ENCODE measurements around the gene ADISSP. TPM values are rescaled to one million over a fixed set of nuclear protein-coding genes. Genes with fewer than 3 reads are reported as not detected.

Gene ADISSP
- total and polyA plus RNA-seq, 9 of the 15 experiments (the other 6 are each of a cell fraction or from before 2014, with no cell fraction given) = 1.4 to 70.6 (median 23.4) TPM

DNA sequence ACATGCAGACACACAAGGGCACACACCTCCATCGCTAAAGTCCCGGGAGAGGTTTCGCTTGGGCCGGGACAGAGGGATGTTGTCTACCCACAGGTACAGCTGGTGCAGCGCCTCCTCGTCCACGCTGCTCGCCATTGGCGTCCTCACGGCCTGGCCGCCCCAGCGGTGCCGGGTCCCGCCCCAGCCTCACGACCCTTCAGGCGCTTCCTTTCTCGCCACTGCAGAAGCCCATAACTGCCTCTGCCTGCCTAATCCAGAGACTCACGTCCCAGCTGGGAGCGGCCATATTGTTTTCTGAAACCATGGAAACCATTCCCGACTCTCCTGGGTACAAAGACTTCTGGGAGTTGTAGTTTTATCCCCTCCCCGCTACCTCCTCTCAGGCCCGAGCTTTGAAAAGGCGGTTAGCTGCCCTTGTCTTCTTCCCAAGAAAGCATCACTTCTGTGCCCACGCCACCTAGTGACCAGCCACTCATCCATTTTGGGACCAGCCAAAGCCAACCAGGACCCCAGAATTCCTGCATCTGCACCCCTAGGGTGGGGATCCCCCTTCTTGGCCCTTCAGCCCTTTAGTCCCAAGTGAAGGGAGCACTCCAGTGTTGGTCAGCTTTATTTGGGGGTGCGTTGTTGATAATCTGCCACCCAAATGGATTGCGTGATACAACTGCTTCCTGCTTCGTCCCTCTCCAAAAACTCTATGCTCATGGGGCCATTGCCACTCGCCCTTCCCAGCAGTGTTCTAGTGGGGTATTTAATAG, 13.8 kb upstream of the ADISSP start, which contains the start of gene SPEF1 (continued):
- no peak for TF ChIP-seq ZNF212 (CRISPR knock-in tag; IDR thresholded peaks at IDR 0.05)
- TF ChIP-seq, protein P1, sequence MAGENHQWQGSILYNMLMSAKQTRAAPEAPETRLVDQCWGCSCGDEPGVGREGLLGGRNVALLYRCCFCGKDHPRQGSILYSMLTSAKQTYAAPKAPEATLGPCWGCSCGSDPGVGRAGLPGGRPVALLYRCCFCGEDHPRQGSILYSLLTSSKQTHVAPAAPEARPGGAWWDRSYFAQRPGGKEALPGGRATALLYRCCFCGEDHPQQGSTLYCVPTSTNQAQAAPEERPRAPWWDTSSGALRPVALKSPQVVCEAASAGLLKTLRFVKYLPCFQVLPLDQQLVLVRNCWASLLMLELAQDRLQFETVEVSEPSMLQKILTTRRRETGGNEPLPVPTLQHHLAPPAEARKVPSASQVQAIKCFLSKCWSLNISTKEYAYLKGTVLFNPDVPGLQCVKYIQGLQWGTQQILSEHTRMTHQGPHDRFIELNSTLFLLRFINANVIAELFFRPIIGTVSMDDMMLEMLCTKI (IDR thresholded peaks at IDR 0.05; ENCODE audit: partially characterized antibody) = no peak
- no peak for TF ChIP-seq NR3C1 (CRISPR knock-in tag; IDR thresholded peaks at IDR 0.05)
- TF ChIP-seq ZNF644 (tag; IDR thresholded peaks at IDR 0.05; ENCODE audit: low read depth) = no peak
- TF ChIP-seq MYC (IDR thresholded peaks at IDR 0.05; ENCODE audit: low read depth, low read length) = no peak
- no peak for TF ChIP-seq MYC (CRISPR knock-in tag; IDR thresholded peaks at IDR 0.05; ENCODE audit: borderline replicate concordance, low read depth)
- no peak for TF ChIP-seq PHF20 (IDR thresholded peaks at IDR 0.05; ENCODE audit: partially characterized antibody)
- TF ChIP-seq U2AF2 (optimal IDR thresholded peaks at IDR 0.05; ENCODE audit: low read depth, low read length) = no peak
- peak; percentile 72 for TF ChIP-seq MXD1 (CRISPR knock-in tag; IDR thresholded peaks at IDR 0.05; ENCODE audit: borderline replicate concordance, poor library complexity, severe bottlenecking)
- TF ChIP-seq TEAD2 (tag; IDR thresholded peaks at IDR 0.05) = no peak
- TF ChIP-seq BMI1 (IDR thresholded peaks at IDR 0.05; ENCODE audit: low read length) = 0 out of 2 replicates have a peak, but pooled peaks have one; percentile 48
- TF ChIP-seq ZNF431 (CRISPR knock-in tag; IDR thresholded peaks at IDR 0.05) = no peak
- TF ChIP-seq, protein P2, sequence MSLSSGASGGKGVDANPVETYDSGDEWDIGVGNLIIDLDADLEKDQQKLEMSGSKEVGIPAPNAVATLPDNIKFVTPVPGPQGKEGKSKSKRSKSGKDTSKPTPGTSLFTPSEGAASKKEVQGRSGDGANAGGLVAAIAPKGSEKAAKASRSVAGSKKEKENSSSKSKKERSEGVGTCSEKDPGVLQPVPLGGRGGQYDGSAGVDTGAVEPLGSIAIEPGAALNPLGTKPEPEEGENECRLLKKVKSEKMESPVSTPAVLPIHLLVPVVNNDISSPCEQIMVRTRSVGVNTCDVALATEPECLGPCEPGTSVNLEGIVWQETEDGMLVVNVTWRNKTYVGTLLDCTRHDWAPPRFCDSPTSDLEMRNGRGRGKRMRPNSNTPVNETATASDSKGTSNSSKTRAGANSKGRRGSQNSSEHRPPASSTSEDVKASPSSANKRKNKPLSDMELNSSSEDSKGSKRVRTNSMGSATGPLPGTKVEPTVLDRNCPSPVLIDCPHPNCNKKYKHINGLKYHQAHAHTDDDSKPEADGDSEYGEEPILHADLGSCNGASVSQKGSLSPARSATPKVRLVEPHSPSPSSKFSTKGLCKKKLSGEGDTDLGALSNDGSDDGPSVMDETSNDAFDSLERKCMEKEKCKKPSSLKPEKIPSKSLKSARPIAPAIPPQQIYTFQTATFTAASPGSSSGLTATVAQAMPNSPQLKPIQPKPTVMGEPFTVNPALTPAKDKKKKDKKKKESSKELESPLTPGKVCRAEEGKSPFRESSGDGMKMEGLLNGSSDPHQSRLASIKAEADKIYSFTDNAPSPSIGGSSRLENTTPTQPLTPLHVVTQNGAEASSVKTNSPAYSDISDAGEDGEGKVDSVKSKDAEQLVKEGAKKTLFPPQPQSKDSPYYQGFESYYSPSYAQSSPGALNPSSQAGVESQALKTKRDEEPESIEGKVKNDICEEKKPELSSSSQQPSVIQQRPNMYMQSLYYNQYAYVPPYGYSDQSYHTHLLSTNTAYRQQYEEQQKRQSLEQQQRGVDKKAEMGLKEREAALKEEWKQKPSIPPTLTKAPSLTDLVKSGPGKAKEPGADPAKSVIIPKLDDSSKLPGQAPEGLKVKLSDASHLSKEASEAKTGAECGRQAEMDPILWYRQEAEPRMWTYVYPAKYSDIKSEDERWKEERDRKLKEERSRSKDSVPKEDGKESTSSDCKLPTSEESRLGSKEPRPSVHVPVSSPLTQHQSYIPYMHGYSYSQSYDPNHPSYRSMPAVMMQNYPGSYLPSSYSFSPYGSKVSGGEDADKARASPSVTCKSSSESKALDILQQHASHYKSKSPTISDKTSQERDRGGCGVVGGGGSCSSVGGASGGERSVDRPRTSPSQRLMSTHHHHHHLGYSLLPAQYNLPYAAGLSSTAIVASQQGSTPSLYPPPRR (CRISPR knock-in tag; IDR thresholded peaks at IDR 0.05; ENCODE audit: borderline replicate concordance) = no peak
- TF ChIP-seq NFRKB (IDR thresholded peaks at IDR 0.05; ENCODE audit: low read depth) = no peak
- 0 out of 2 replicates have a peak, but pooled peaks have one; percentile 26 for TF ChIP-seq ATF7 (IDR thresholded peaks at IDR 0.05)
- no peak for TF ChIP-seq EWSR1 (IDR thresholded peaks at IDR 0.05; ENCODE audit: borderline replicate concordance, low read depth, partially characterized antibody)
- TF ChIP-seq SUPT5H (IDR thresholded peaks at IDR 0.05) = no peak
- TF ChIP-seq THRA (IDR thresholded peaks at IDR 0.05) = no peak
- TF ChIP-seq MEF2D (tag; conservative IDR thresholded peaks at IDR 0.05; ENCODE audit: low read depth) = no peak
- TF ChIP-seq ZSCAN32 (CRISPR knock-in tag; IDR thresholded peaks at IDR 0.05) = no peak
- TF ChIP-seq RBBP5 (IDR thresholded peaks at IDR 0.05; ENCODE audit: borderline replicate concordance, insufficient read depth, low read length, poor library complexity, severe bottlenecking) = no peak

Data from K562 (cell line).